Non-pigmented ciliary epithelial cell (primary cell): ENCODE results near the gene ANP32A.
"Not testable (repeated sequence)": the region's sequence is repeated elsewhere in the genome, so short reads cannot be mapped to it uniquely, and the experiment has no call there.

Source experiments
- DNase-seq: peaks from one replicate; pipeline ENCODE4 v3.0.0-alpha.2; 2010; ENCODE audit warnings: low read depth

The ANP32A gene

GRCh38 chr15:68781766-68782588 lies 38.7 kb downstream of the ANP32A start:
- no peak for DNase-seq

- DNase-seq = no peak
Observed at GRCh38 chr15:68781217-68781616, 39.5 kb downstream of the ANP32A start.

- DNase-seq = no peak
Observed at GRCh38 chr15:68778876-68779275, 41.8 kb downstream of the ANP32A start.

- DNase-seq = no peak
Observed at GRCh38 chr15:68776477-68777270, 44.0 kb downstream of the ANP32A start.

GRCh38 chr15:68775671-68776476 lies 44.8 kb downstream of the ANP32A start:
- no peak for DNase-seq

GRCh38 chr15:68775236-68775577 lies 45.5 kb downstream of the ANP32A start:
- no peak for DNase-seq

- DNase-seq = no peak
Observed at GRCh38 chr15:68774521-68775235, 46.0 kb downstream of the ANP32A start.

- DNase-seq = no peak
Observed at GRCh38 chr15:68774120-68774519, 46.6 kb downstream of the ANP32A start.

GRCh38 chr15:68773036-68773435 lies 47.7 kb downstream of the ANP32A start:
- DNase-seq = no peak

- no peak for DNase-seq
Observed at GRCh38 chr15:68770216-68770615, 50.5 kb downstream of the ANP32A start.

GRCh38 chr15:68769702-68770101 lies 51.0 kb downstream of the ANP32A start:
- no peak for DNase-seq

GRCh38 chr15:68768321-68768720 lies 52.4 kb downstream of the ANP32A start:
- DNase-seq = no peak

- no peak for DNase-seq
Observed at GRCh38 chr15:68767833-68768232, 52.9 kb downstream of the ANP32A start.

- DNase-seq = no peak
Observed at GRCh38 chr15:68765602-68766368, 54.9 kb downstream of the ANP32A start.

GRCh38 chr15:68764090-68764489 lies 56.6 kb downstream of the ANP32A start:
- no peak for DNase-seq

- DNase-seq = no peak
Observed at GRCh38 chr15:68763063-68763462, 57.6 kb downstream of the ANP32A start.

- DNase-seq = not testable (repeated sequence)
Observed at GRCh38 chr15:68759982-68760579, 60.6 kb downstream of the ANP32A start.

GRCh38 chr15:68755731-68756130 lies 65.0 kb downstream of the ANP32A start:
- no peak for DNase-seq

GRCh38 chr15:68751622-68752021 lies 69.1 kb downstream of the ANP32A start:
- no peak for DNase-seq

- no peak for DNase-seq
Observed at GRCh38 chr15:68749793-68750192, 70.9 kb downstream of the ANP32A start.

- DNase-seq = no peak
Observed at GRCh38 chr15:68749365-68749764, 71.3 kb downstream of the ANP32A start.
